HG03520 (cell line): ENCODE data around the gene DEFB132.

Experiments used
- ATAC-seq: cut with Tn5 transposase; IDR thresholded peaks from one replicate; pipeline ENCODE4 v1.9.1; 2021; ENCODE audit warnings: mild to moderate bottlenecking, moderate library complexity; ENCODE audit not compliant: unreplicated experiment

DEFB132 gene

DNA sequence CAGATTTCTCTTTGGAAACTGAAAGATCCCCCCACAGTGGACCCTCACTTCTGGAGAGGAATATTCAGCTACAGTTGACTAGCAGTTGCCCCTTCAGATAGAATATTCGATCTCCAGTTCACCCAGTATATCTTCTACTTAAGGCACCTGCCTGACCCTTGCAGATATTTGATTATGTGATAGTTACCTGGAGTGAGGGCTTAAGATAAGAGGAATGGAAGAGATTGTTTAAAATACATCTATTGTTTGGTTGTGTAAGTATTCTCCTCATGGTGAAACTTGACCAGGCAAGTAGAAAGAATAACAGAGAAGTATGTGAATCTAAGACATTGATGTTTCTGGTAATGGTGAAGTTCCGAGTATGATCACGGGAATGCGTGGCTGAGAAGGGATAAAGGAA lies 38.3 kb downstream of the DEFB132 start:
- no peak for ATAC-seq

DNA sequence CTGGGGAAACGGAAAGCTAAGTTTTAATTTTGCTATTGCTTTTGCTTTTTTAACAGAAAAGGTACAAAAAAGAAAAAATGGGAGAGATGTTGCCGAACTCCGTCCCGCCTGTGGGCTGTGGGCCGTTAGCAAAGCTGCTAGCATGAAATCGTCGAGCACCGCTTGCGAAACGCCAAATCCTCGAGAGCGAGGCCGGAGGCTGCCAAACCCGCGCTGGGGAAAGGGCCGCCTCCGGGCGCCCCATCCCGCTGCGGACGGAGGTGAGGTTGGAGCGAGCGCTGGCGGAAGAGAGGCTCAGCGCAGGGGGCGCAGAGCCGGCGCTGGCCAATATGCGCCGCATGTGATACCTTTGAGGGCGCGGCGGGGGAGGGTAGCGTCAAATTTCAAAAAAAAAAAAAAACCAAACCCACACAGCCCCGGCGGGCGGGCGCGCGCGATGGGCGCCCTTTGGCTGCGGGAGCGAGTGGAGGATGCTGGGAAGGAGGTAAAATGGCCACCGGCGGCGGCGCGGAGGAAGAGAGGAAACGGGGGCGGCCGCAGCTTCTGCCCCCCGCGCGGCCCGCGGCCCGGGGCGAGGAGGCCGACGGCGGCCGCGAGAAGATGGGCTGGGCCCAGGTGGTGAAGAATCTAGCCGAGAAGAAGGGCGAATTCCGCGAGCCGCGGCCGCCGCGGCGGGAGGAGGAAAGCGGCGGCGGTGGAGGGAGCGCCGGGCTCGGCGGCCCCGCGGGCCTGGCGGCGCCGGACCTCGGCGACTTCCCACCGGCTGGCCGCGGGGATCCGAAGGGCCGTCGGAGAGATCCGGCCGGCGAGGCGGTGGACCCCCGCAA lies 39.8 kb downstream of the DEFB132 start, which contains the start of gene ZCCHC3:
Gene ZCCHC3, plus strand, starts transcription at position 473 of the 827 bp plus-strand sequence. Its CDS starts 17 bp downstream, at position 490.
- peak; percentile 74 for ATAC-seq

DNA sequence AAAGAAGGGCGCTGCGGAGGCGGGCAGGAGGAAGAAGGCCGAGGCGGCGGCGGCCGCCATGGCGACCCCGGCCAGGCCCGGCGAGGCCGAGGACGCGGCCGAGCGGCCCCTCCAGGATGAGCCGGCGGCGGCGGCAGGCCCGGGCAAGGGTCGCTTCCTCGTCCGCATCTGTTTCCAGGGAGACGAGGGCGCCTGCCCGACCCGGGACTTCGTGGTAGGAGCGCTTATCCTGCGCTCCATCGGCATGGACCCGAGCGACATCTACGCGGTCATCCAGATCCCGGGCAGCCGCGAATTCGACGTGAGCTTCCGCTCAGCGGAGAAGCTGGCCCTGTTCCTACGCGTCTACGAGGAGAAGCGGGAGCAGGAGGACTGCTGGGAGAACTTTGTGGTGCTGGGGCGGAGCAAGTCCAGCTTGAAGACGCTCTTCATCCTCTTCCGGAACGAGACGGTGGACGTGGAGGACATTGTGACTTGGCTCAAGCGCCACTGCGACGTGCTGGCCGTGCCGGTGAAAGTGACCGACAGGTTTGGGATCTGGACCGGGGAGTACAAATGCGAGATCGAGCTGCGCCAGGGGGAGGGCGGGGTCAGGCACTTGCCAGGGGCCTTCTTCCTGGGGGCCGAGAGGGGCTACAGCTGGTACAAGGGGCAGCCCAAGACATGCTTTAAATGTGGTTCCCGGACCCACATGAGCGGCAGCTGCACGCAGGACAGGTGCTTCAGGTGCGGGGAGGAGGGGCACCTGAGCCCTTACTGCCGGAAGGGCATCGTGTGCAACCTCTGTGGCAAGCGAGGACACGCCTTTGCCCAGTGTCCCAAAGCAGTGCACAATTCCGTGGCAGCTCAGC lies 40.6 kb downstream of the DEFB132 start:
- peak; percentile 20 for ATAC-seq

DNA sequence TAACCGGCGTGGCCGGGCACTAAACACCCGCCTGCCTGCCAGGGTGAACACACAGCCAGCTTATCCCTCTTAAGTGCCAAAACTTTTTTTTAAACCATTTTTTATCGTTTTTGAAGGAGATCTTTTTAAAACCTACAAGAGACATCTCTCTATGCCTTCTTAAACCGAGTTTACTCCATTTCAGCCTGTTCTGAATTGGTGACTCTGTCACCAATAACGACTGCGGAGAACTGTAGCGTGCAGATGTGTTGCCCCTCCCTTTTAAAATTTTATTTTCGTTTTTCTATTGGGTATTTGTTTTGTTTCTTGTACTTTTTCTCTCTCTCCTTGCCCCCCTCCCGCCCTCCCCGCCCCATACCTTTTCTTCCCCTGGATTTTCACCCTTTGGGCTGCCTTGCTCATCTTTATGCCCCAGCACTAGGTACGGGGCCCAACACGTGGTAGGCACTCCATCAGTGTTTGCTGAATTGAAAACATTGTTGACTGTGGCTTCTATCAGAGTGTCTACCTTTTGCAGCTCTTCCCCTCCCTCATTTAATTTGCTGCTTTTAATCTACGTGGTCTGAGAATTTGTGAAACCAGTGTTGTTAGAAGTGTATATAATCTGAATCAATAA lies 41.4 kb downstream of the DEFB132 start:
- no peak for ATAC-seq

DNA sequence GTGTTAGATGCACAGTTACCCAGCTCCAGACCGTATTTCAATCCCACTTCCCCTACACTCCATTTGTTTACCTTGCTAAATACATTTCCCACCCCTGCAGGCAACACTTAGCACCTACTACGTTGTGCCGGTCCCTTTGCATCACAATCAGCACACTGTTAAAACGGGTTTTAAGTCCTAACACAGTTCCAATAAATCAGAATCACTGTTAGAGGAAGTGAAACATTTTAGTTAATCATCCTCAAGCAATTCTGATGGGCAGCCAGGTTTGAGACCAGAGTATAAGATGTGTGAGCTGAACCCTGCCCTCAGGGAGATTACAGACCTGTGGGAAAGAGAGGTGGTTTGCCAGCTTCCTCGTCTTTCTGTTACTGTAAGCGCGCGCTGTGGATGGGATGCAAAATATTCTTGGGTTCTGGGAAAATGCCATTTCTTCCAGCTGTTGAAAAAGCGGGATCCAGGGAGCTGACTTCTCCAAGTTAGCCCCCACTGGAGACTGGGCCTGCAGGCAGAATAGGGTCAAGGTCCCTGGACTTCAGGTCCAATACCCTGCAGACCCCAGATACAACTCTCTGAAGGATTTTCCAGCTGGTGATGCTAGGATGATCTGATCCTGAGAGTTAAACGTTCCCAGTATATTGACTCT lies 42.9 kb downstream of the DEFB132 start:
- no peak for ATAC-seq

DNA sequence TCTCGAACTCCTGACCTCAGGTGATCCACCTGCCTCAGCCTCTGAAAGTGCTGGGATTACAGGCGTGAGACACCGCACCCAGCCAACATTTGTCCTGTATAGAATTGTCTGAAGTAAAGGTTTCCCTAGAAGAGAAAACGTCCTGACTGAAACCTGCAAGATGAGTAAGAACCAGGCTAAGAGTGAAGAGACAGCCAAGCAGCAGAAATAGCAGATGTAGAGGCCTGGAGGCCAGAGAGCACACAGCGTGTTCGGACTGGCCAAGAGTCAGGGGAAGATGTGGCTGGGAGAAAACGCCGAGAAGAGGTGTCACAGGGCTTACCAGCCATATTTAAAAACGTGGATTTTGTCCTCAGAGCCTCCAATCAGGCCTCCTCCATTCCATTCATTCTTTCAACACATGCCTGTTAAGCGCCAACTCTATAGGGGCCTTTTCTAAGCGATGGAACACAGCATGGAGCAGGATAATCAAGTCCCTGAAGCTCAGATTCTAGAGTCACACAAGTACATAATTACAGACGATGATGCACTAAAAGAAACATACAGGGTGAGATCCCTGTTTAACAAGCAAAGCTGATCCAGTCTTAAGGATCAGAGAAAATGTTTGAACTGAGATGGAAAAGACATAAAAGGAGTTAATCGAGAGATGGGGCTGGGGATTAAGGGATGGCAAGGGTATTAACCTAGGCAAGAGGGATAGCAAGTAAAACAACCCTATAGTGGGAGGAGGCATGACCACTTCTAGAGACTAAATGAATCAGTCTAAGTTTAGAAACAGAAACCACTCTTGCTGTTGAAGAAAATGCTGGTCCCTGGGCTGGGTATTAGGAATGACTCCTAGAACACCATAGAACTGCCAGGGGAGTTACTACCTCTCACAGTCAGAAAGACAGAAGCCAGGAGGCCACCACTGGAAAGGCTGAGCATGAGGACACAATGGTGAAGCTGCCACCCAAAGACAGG lies 44.6 kb downstream of the DEFB132 start:
- no peak for ATAC-seq

DNA sequence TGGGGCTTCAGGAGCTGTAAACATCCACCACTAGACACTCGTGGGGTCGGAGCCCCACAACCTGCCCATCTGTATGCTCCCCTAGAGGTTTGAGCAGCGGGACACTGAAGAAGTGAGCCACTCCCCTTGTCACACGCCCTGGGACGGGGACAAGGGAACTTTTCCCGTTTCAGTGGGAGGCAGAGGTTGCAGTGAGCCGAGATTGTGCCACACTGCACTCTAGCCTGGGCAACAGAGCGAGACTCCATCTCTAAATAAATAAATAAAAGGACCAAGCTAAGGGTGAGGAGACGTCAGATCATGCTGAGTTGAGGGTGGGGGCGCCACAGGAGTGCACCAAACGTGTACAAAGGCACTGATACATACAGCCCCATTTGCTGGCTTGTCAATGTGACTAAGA lies 48.2 kb downstream of the DEFB132 start:
- ATAC-seq = no peak

DNA sequence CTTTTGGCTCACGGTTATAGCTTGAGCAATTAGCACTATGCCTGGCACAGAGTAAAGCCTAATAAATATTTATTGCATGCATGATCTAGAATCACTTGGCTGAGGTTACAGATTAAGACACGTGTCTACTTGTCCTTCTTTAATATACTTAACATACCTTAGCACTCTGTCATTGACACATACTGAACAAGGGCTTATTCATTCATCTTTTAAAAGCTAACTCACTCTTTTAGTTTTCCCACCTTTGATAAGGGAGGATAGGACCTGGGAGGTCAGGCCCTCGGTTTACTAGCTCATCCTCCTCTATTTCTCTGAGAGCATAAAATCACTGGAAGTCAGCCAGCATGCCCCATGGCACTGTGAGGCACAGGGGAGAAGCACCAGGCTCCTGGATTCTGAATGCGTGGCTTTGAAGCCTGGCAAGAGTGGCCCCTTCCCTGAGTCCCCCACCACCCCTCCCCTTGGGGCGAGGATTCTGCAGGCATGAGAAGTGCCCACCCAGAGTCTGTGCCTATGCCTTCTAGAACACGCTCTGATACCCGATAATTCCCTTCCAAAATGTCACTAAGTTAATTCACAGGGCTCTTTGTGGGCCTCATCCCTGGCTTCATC lies 51.0 kb downstream of the DEFB132 start:
- ATAC-seq = no peak

DNA sequence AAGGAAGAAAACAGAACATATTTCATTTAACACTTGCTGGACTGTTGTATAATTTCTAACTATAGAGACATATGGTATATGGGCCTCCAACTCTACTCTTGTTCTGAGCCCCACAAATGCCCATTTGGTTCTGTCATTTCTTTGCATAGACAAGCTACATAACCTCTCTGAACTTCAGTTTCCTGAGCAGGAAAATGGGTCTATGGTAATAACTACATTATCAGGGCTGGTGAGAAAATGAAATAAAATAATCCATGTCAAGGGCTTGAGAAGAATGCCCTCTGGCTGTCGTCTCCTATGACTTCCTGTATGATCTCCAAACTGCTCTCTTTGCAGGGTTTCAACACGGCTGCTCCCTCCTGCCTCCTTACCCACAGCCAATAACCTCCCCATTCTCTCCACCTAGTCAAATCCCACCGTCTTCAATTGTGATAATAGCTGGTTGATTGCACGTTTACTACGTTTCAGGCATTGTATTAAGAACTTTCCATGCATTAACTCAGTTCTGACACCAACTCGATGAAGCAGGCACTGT lies 51.8 kb downstream of the DEFB132 start:
- no peak for ATAC-seq

DNA sequence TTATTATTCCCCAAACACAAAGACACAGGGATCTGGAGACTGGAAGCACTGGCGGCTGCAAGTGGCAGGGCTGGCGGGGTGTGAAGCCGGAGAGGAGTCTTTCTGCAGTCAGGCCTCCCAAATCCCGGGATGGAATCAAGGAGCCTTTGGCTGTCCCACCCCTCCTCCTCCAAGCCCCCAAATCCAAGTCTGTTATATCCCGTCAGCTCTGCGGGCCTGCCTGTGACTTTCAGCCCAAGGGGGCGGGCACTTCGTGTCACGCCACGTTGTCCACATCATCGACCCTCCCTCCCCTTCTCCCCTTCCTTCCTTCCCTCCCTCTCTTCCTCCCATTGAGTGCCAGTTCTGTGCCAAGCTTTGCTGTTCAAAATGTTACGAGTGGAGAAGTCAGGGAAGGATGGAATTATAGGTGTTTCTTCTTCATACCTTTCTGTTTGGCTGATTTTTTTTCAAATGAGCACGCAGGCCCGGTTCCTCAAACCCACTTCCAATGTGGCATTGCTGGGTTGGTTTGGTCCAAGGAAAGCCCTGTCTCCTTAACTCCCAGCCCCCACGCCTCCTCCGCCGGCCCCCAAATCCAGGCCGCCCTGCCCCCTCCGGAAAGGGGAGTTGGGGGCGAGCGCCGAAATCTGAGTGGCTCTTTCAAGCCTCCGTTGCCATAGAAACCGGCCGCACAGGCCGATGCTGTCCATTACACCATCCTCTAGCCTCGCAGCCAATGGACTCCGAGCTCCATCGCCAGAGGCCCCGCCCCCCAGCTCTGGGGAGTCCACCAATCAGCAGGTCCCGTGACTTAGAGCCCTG lies 52.5 kb downstream of the DEFB132 start:
- peak; percentile 93 for ATAC-seq

DNA sequence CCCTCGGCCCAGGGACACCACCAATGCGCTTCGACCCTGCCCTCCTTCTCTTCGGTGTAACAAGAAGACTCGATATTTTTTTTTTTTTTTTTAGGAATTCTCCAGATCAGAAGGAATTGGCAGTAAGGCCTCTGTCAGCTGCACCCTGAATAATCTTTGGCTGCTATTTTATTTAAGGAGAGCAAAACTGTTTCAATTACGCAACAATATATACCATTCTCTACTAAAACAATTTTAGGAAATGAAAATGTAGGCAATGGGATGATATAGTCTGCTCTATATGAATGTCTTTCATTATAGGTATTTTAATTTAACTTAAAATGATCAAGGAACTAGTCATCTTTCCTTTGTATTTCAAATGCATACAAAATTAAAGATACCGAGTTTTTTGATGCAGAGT lies 53.1 kb downstream of the DEFB132 start:
- no peak for ATAC-seq
